Measurements from ENCODE around the gene METTL26.

DNA sequence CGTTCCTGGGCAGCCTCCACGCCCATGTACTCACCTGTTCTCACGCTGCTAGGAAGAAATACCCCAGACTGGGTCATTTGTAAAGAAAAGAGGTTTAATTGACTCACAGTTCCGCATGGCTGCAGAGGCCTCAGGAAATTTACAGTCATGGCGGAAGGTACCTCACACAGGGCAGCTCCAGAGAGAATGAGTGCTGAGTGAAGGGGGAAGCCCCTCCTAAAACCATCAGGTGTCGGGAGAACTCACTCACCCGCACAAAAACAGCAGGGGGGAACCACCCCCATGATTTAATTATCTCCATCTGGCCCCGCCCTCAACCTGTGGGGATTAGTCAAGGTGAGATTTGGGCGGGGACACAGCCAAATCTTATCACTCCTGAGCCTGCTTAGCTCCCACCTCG, 28.1 kb downstream of the METTL26 start:
- no peak for TF ChIP-seq POLR2A (IDR thresholded peaks at IDR 0.05)
- TF ChIP-seq, protein P1, sequence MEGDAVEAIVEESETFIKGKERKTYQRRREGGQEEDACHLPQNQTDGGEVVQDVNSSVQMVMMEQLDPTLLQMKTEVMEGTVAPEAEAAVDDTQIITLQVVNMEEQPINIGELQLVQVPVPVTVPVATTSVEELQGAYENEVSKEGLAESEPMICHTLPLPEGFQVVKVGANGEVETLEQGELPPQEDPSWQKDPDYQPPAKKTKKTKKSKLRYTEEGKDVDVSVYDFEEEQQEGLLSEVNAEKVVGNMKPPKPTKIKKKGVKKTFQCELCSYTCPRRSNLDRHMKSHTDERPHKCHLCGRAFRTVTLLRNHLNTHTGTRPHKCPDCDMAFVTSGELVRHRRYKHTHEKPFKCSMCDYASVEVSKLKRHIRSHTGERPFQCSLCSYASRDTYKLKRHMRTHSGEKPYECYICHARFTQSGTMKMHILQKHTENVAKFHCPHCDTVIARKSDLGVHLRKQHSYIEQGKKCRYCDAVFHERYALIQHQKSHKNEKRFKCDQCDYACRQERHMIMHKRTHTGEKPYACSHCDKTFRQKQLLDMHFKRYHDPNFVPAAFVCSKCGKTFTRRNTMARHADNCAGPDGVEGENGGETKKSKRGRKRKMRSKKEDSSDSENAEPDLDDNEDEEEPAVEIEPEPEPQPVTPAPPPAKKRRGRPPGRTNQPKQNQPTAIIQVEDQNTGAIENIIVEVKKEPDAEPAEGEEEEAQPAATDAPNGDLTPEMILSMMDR (IDR thresholded peaks at IDR 0.05) = no peak
